Posterior cingulate gyrus (tissue), 11 donors: ENCODE measurements around the gene TAS2R31.
"Not testable (repeated sequence)": the region's sequence is repeated elsewhere in the genome, so short reads cannot be mapped to it uniquely, and the experiment has no call there.

ENCODE experiments used
- DNase-seq, 10 donors: peaks; one replicate each; pipeline versions ENCODE4 v3.0.0 to v3.0.0-alpha.2; 2020 to 2021; ENCODE audit warnings: mixed read lengths in 3 of 10
- intact Hi-C: fragments of 100-400 bp; cut with DNase I; formaldehyde crosslinking; loops from one replicate; pipeline ENCODE4 v1.15.1; 2023

TAS2R31 gene

GRCh38 chr12:11031307-11031706 lies at the start of gene TAS2R31:
Gene TAS2R31, minus strand, starts transcription at chr12:11031407. Its CDS starts 72 bp downstream, at chr12:11031335.
- intact Hi-C loops, result no loop called here
- no peak for DNase-seq

- DNase-seq, result no peak
Measured at GRCh38 chr12:11078246-11078645, 47.0 kb upstream of the TAS2R31 start.

GRCh38 chr12:11075642-11076041 lies 44.4 kb upstream of the TAS2R31 start:
- no peak for DNase-seq

More at GRCh38 chr12:11078246-11078645, 47.0 kb upstream of the TAS2R31 start:
- intact Hi-C loops, result no loop called here

GRCh38 chr12:11071414-11071813 lies 40.2 kb upstream of the TAS2R31 start:
- intact Hi-C loops, result no loop called here
- no peak for DNase-seq

More at GRCh38 chr12:11075642-11076041, 44.4 kb upstream of the TAS2R31 start:
- intact Hi-C loops, result no loop called here

- DNase-seq, result no peak
- intact Hi-C loops, result no loop called here
Measured at GRCh38 chr12:11070999-11071398, 39.8 kb upstream of the TAS2R31 start.

GRCh38 chr12:11069854-11070365 lies 38.7 kb upstream of the TAS2R31 start:
- DNase-seq, result no peak
- intact Hi-C loops, result no loop called here

- no peak for DNase-seq
- intact Hi-C loops, result no loop called here
Measured at GRCh38 chr12:11067514-11067913, 36.3 kb upstream of the TAS2R31 start.

- DNase-seq, intact Hi-C loops: not testable (repeated sequence)
Measured at GRCh38 chr12:11062194-11062593, 31.0 kb upstream of the TAS2R31 start, which contains the start of gene TAS2R46. Gene TAS2R46, minus strand, starts transcription at chr12:11062294. Its CDS starts 0 bp downstream, at chr12:11062294.

GRCh38 chr12:11059784-11060183 lies 28.6 kb upstream of the TAS2R31 start:
- DNase-seq, result no peak
- intact Hi-C loops, result no loop called here

- intact Hi-C loops, result no loop called here
Measured at GRCh38 chr12:11059041-11059440, 27.8 kb upstream of the TAS2R31 start.

GRCh38 chr12:11055306-11055705 lies 24.1 kb upstream of the TAS2R31 start:
- DNase-seq, result no peak
- intact Hi-C loops, result no loop called here

More at GRCh38 chr12:11059041-11059440, 27.8 kb upstream of the TAS2R31 start:
- no peak for DNase-seq

- intact Hi-C loops, DNase-seq: not testable (repeated sequence)
Measured at GRCh38 chr12:11049806-11050531, 18.8 kb upstream of the TAS2R31 start.

- intact Hi-C loops, DNase-seq: not testable (repeated sequence)
Measured at GRCh38 chr12:11041366-11041765, 10.2 kb upstream of the TAS2R31 start.

- no peak for DNase-seq
- intact Hi-C loops, result no loop called here
Measured at GRCh38 chr12:11040162-11040561, 9.0 kb upstream of the TAS2R31 start.

GRCh38 chr12:11039171-11039570 lies 8.0 kb upstream of the TAS2R31 start:
- intact Hi-C loops, result loop anchor here (5.0 kb wide), 1 partner anchor 58 kb away; no protein-coding TSS in a partner anchor
- DNase-seq, result no peak

- intact Hi-C loops, DNase-seq: not testable (repeated sequence)
Measured at GRCh38 chr12:11033959-11034358, 2.8 kb upstream of the TAS2R31 start.

- no peak for DNase-seq
- intact Hi-C loops, result no loop called here
Measured at GRCh38 chr12:11026118-11026517, 5.1 kb downstream of the TAS2R31 start.

GRCh38 chr12:11023387-11023786 lies 7.8 kb downstream of the TAS2R31 start:
- intact Hi-C loops, result no loop called here
- DNase-seq, result no peak

GRCh38 chr12:11022520-11022919 lies 8.7 kb downstream of the TAS2R31 start, which contains the start of gene TAS2R19:
Gene TAS2R19, minus strand, starts transcription at chr12:11022620. Its CDS starts 49 bp downstream, at chr12:11022571.
- intact Hi-C loops, result no loop called here
- no peak for DNase-seq

- no peak for DNase-seq
- intact Hi-C loops, result no loop called here
Measured at GRCh38 chr12:11016937-11017336, 14.3 kb downstream of the TAS2R31 start.

- no peak for DNase-seq
- intact Hi-C loops, result no loop called here
Measured at GRCh38 chr12:11015775-11016430, 15.3 kb downstream of the TAS2R31 start.
